GM19099 (cell line): ENCODE data around the gene FCHSD2.

Experiments
- POLR2A ChIP-seq: IDR thresholded peaks from 3 replicates; pipeline ENCODE4 v1.6.1; 2011; ENCODE audit warnings: low read depth; ENCODE audit not compliant: insufficient read length; ENCODE audit errors: extremely low read depth

FCHSD2 gene

GRCh38 chr11:73142128-73142377 is at the start of gene FCHSD2:
FCHSD2 (minus strand) TSS chr11:73142318; CDS start chr11:73141877, 441 bp downstream.
- TF ChIP-seq POLR2A: peak; percentile 58

DNA sequence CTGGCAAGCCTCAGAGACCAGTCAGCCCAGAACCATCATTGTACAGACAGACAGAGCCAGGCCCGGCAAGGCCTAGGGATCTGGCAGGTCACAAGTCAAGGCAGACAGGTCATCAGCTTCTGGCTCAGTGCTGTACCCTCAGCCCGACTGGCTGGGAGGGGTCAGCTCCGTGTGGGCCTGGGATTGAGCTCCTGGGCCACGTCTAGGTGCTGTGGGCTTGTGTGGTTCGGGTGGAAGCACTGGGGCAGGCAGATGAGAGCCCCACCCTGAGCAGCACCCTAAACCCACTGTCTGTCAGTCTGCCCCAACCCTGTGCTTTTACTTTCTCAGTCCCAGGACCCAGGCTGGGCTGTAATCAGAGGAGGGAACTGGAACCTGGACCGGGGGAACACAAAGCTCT is 49.0 kb upstream of the FCHSD2 start:
- TF ChIP-seq POLR2A: no peak

GRCh38 chr11:73190557-73190885 is 48.4 kb upstream of the FCHSD2 start:
- no peak for TF ChIP-seq POLR2A

DNA sequence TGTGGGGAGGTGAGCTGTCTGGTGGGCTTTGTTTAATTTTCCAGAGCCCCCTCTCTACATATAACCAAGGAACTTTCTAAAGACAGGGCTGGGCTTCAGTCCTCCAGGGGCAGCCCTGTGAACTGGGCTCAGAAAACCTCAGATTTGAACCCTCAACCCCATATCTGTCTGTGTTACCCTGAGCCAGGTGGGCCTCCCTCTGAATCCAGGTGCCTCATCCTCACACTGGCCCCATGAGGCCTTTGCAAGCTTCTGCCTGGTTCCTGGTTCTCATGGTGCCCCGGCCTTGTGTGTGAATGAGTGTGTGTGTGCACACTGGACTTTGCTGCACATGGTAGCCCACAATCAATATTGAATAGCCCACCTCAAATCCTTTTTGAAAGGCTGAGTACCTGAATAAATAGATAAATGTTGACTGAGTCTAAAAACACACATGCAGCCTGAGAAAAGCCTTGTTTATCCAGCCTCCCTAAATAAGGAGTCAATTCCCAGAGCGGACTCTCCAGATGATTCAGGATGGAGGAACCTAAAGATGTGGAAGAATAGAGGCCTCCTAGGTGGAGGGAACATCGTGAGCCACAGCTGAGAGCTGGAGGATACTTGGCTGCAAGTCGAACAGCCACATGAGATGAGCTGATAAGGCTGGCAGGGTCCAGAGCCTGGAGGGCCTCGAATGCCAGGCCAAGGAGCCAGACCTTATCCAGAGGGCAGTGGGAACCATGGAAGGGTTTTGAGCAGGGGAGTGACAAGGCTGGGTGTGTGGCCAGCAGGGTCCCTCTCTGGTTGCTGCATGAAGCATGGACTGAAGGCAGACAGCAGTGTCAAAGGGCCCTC is 47.8 kb upstream of the FCHSD2 start:
- TF ChIP-seq POLR2A: no peak

- peak; percentile 7 for TF ChIP-seq POLR2A
These were observed 47.2 kb upstream of the FCHSD2 start for GRCh38 chr11:73189315-73189714.

DNA sequence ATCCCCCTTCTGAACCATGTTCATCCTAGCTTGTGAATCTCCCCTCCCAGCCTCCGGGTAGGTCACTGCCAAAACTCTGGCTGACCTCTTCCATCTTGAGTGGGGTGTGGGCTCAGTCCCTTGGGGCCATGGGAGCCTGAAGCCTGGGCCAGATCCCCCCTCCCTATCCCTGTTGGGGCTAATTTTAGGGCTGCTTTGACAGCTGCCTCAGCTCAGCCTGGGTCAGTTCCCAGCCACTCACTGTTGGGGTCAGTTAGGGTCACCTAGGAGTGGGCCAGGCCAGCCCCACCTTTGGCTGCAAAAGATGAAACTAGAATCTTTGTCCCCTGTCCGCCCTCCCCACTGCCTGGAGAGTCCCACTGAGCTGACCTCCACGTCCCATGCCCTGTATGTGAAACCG is 46.2 kb upstream of the FCHSD2 start:
- TF ChIP-seq POLR2A: no peak

DNA sequence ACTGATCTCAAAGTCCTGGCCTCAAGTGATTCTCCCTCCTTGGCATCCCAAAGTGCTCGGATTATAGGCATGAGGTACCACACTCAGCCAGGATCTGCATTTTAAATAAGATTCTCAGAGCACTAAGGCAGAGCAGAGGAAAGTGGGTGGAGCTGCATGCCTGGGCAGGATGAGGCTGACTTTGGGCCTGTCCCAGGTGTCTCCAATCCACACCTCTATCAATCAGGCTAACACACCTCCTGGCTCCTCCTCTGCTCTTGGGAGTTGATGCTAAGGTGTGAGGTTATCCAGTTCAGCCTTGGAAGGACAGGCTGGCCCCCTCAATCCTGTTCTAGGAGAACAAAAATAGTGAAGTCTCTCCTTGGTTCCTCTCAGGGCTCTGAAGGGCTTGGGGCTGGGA is 45.7 kb upstream of the FCHSD2 start:
- TF ChIP-seq POLR2A: no peak

- TF ChIP-seq POLR2A: no peak
These were observed 44.8 kb upstream of the FCHSD2 start for GRCh38 chr11:73186886-73187285.

DNA sequence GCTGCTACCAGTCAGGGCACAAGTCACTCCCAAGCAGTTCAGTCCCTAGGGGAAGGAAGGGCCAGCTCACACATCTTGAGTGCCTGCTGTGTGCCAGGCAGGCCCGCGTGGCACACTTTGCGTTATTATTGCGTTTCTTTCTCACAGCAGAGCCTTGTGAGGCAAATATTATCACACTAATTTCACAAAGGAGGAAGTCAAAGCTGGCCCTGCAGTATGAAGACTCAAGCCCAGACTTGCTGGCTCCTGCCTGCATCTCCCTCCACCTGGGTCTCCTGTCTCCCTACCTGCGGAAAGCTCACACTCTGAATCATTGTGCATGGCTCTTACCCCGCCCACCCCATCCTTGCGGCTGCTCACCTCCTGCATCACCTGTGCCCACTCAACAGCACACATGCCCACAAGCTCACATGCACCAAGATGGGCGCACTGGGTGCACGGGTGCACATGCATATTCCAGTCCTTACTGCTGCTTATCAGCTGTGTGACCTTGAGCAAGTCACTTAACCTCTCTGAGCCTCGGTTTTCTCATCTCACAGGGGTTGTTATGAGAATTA is 44.3 kb upstream of the FCHSD2 start:
- no peak for TF ChIP-seq POLR2A

DNA sequence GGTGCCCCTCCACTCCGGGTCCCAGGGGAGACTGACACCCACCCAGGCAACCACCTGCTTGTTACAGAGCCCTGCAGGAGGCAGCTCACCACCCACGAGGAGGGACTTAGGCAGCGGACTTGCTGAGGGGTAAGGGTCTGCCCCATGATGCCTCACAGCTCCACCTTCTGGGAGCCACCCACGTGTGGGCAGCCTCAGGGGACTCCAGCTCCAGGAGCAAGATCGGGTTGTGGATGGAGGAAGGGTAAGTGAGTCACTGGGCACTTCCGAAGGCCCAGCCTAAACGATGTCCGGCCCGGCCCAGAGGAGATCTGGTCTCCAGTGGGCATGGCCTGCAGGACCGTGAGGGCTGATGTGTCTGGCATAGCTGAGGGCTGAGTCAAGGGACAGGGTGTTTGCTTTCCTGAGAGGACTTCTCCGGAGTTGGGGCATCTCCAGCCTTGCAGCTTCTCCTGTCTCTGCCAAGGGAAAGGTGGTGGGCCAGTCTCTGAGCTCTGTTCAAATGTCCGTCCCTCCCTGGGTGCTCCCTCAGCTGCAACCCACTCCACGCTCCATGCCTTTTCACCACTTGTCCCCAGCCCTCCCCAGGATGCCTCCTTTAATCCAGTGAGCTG is 43.7 kb upstream of the FCHSD2 start:
- TF ChIP-seq POLR2A: no peak

- no peak for TF ChIP-seq POLR2A
These were observed 43.0 kb upstream of the FCHSD2 start for GRCh38 chr11:73184953-73185671.

DNA sequence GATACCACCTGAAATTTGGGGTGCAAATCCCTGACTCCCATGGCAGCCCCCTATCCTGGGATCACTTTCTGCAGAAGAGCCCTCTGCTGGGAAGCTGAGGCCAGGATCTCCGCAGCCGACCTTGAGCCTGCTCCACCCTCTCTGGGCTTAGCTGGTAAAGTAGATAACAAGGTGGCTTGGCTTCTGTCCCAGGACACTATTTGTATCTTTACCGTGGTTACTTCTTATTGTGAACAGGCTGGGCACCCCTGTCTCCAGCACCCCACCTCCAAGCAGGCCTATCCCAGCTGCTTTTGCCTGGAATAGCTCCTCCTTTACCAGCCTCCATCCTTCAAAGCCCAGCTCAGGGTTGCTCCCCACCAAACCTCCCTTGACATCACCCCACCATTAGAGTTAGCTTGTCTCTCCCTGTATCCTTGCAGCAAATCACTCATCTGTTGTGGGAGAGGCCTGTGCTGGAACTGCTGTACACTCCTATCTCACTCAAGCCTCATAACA is 40.8 kb upstream of the FCHSD2 start:
- no peak for TF ChIP-seq POLR2A

DNA sequence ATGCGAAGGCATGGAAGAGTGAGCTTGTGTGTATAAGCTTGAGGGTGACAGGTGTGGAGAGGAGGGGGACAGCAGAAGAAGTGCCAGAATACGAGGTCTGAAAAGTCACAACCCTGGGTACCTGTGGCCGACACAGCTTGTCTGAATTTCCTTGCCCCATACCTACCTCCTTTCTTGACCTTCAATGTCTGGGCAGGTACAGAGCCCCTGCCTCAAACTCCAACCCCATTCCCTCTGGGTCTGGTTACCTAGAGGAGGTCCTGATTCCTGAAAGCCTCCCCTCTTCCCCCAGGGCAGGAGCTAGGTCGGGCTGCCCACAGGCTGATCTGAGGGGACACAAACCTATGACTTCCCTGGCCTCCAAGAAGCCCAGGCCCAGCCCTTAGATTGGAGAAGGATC is 36.6 kb upstream of the FCHSD2 start:
- no peak for TF ChIP-seq POLR2A

- TF ChIP-seq POLR2A: no peak
These were observed 35.8 kb upstream of the FCHSD2 start for GRCh38 chr11:73177778-73178539.

DNA sequence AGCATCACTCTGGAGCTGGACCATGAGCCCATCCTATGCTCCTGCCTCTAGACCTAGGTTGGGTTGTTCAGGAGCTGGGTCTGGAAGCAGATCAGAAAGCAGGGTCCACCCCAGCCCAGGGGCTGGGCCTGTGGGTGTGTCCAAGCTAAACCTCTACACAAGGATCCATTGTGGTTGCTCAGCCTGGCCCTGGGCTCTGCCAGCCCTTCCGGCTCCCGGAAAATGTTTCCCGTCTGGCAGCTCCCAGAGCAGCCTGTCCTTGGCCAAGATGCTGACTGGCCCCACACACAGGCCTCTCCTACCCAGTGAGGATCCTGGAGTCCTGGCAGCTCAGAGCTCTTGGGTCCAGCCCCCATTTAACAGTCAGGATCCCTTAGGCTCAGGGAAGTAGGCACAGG is 35.3 kb upstream of the FCHSD2 start:
- no peak for TF ChIP-seq POLR2A
